Epithelial cell of esophagus (primary cell): ENCODE data around the gene SIGLEC5.
A peak's percentile ranks its signal among the peaks of the same experiment; 100 is the strongest.

ENCODE experiments used
- DNase-seq: peaks from one replicate; pipeline ENCODE4 v3.0.0; 2010; ENCODE audit warnings: low read depth
- H3K4me3 ChIP-seq: 2 replicates; pipeline ENCODE4 v1.5.1; 2011; ENCODE audit warnings: mild to moderate bottlenecking, low read length, control low read depth
- CTCF ChIP-seq: IDR thresholded peaks from 2 replicates; pipeline ENCODE4 v1.5.1; 2011; ENCODE audit warnings: low read depth, mild to moderate bottlenecking, low read length, control low read depth, inconsistent platforms; ENCODE audit not compliant: insufficient read depth; ENCODE audit errors: missing control alignments

Gene SIGLEC5

GRCh38 chr19:51607920-51608562, 22.2 kb downstream of the SIGLEC5 start:
- DNase-seq, result peak; percentile 78
- peak; percentile 64 for TF ChIP-seq CTCF
- no peak overlapping the region for H3K4me3 ChIP-seq

GRCh38 chr19:51607077-51607476, 23.1 kb downstream of the SIGLEC5 start:
- no peak for TF ChIP-seq CTCF
- no peak overlapping the region for H3K4me3 ChIP-seq
- DNase-seq, result no peak

GRCh38 chr19:51602189-51602854, 27.9 kb downstream of the SIGLEC5 start:
- DNase-seq, result no peak
- TF ChIP-seq CTCF, result no peak
- H3K4me3 ChIP-seq, result no peak overlapping the region

- TF ChIP-seq CTCF, result no peak
- DNase-seq, result no peak
- no peak overlapping the region for H3K4me3 ChIP-seq
These were observed 29.1 kb downstream of the SIGLEC5 start for GRCh38 chr19:51600940-51601580.

GRCh38 chr19:51599084-51599483, 31.1 kb downstream of the SIGLEC5 start:
- H3K4me3 ChIP-seq, result no peak overlapping the region
- DNase-seq, result no peak

GRCh38 chr19:51598159-51598915, 31.9 kb downstream of the SIGLEC5 start:
- H3K4me3 ChIP-seq, result no peak overlapping the region
- DNase-seq, result no peak
- no peak for TF ChIP-seq CTCF

More at GRCh38 chr19:51599084-51599483, 31.1 kb downstream of the SIGLEC5 start:
- no peak for TF ChIP-seq CTCF
